Mesenteric fat pad (tissue), 1 donor: ENCODE data around the gene RRAD. TPM values are rescaled to one million over a fixed set of nuclear protein-coding genes. Genes with fewer than 3 reads are reported as not detected.

Experiments
- DNase-seq: peaks from one replicate; pipeline ENCODE4 v3.0.0-alpha.2; 2020; ENCODE audit warnings: low spot score
- total RNA-seq: library from RNA; stranded (reverse); fragmentation: NEBNext Ultra II Directional; extraction: Animal tissue kit (Norgen Biotek cat#: 25700); gene quantifications from one replicate; pipeline ENCODE4 v1.2.1, GENCODE V29; 2021
- donor health status: DM: yes; HTN: yes; CAD: no.

The RRAD gene
- total RNA-seq, 1 donor from 2014 or later = 3.4 TPM

DNA sequence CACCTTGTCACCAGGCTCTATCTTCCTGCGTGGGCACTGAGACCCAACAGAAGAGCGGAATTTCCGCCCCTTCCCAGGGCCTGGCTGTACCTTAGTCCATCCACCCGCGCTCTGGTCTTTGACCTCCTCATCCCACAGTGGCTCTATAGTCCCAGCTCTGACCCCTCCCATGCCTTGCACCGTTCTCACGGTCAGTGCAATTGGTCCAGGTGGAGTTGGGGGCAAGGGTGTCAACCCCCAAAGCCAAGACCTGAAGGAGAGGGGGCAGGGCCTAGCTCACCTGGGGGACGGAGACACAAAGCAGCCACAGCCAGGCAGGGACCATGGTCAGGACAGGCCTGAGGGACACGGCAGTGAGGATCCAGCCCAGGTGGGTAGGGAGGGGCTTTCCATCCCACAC lies 7.6 kb downstream of the RRAD start:
- no peak for DNase-seq

DNA sequence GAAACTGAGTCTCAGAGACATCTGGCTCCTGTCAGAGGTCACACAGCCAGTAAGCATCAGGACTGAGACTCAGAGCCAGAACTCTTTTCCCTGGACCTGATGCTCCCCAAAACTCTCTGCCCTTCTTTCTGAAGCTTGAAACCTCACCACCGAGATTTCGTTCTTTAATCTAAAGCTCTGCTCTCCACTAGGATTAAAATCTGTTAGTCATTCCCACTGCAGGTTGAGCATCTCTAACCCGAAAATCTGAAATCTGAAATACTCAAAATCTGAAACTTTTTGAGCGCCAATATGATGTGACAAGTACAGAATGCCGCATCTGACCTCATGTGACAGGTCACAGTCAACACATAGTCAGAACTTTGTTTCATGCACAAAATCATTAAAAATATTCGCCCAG lies 8.8 kb downstream of the RRAD start:
- no peak for DNase-seq

DNA sequence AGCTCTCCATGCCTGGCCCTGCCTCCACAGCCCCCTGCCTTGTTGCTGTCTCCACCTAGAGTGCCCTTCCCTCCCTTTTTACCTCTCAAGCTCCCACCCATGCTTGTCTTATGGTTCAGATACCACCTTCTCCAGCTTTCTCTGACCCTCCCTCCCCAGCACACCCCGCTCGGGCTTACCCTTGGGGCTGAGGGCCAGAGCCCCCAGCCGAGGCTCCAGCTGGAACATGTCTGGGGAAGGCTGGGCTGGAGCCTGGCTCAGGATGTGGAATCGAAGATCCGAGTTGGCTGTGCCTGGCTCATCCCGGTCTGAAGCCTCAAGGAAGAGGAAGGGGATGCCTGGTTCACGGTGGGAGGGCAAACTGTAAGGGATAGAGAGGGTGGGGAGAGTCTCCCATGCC lies 10.3 kb downstream of the RRAD start:
- DNase-seq = no peak

GRCh38 chr16:66914541-66914940 lies 10.8 kb downstream of the RRAD start:
- DNase-seq = no peak

GRCh38 chr16:66913711-66914110 lies 11.6 kb downstream of the RRAD start:
- no peak for DNase-seq

GRCh38 chr16:66913081-66913480 lies 12.3 kb downstream of the RRAD start:
- no peak for DNase-seq

DNA sequence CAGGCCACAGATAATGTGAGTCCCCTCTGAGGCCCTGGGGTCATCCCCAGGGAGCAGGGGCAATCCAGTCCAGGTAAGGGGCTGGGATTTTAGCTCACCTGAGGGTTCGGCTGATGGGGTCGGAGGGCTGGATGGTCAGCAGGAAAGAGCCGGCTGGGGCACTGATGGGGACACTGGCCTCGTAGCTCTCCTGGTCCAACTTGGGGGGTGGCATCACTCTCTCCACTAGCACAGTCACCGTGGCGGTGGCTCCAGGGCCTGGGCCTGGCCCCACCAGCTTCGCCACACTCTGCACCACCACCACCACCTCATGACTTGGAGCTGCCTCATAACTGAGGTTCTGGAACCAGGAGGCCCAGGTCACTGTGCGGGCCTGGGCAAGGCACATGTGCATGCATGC lies 13.5 kb downstream of the RRAD start:
- no peak for DNase-seq

- no peak for DNase-seq
Measured at GRCh38 chr16:66911112-66911511, 14.2 kb downstream of the RRAD start.

DNA sequence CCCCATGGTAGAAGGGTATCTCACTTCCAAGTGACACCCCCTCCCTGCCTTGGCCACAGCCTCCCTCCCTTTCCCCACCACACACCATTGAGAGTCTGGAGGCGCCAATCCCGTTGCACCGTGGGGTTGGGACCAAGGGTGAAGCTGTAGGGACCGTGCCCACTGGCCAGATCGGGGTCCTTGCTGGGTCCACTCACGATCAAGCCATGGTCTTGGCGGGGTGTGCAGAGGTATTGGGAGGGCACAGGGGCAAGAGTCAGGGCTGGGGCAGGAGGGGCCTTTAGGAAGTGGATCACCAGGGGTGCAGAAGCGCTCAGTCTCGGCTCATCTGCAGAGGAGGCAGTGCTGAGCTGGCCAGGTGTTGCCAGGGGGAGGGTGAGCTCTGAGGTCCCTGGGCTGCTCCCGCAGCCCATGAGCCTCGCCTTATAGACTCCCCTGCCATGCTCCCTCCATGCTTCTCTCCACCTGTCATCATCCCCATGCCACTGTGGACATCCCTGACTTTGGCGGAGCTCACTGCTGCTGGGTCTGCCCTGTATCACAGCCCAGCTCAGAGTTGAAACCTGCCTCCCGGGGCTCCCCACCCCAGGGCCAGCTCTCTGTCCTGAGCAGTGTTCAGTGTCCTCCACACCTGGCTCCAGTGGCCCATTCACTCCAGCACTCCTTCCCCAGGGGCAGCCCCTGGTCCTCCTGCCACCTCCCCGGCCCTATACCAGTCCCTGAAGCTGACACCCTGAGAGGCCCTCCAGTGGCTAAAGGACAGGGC lies 15.0 kb downstream of the RRAD start:
- DNase-seq = no peak

GRCh38 chr16:66908762-66909559 lies 16.4 kb downstream of the RRAD start:
- DNase-seq = no peak

- no peak for DNase-seq
Measured at GRCh38 chr16:66908116-66908515, 17.2 kb downstream of the RRAD start.

DNA sequence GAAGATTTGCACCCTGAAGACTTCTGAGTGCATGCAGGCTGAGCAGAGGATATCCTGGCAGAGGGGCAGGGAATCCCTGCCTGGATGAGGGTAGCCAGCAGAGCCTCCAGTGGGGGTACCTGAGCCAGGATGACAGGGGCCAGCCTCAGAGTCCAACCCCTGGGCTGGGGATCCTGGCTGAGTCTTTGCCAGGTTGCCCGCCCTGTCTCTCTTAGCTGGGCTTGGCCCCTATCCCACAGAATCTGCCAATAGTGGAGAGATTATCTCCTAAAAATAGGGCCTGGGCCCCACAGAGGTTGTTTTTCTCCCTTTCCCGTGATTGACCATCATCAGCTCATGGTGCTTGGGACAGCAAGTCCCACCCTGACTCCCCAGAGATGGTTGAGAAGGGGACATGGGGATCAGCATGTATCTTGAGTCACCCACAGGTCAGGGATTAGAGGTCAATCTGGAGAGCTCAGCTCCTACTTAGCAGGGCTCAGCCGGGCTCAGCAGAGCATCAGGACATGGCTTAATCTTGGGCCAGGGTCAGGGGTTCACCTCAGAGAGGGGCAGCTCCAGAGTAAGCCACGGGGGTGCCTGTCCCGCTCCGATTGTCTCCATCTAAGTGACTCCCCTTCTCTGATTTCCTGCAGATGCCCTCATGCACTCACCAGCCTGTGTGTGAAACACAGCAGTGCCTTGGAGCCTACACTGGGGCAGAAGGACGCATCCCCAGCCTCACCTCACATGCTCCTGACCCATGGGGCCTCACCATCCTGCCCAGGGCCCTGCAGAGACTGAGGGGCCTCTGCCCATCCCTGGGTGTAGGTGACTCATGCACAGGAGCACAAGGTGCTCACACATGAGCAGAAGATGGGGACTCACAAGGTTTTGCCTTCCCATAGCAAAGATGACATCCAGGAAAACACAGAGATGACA lies 18.2 kb downstream of the RRAD start:
- no peak for DNase-seq

DNA sequence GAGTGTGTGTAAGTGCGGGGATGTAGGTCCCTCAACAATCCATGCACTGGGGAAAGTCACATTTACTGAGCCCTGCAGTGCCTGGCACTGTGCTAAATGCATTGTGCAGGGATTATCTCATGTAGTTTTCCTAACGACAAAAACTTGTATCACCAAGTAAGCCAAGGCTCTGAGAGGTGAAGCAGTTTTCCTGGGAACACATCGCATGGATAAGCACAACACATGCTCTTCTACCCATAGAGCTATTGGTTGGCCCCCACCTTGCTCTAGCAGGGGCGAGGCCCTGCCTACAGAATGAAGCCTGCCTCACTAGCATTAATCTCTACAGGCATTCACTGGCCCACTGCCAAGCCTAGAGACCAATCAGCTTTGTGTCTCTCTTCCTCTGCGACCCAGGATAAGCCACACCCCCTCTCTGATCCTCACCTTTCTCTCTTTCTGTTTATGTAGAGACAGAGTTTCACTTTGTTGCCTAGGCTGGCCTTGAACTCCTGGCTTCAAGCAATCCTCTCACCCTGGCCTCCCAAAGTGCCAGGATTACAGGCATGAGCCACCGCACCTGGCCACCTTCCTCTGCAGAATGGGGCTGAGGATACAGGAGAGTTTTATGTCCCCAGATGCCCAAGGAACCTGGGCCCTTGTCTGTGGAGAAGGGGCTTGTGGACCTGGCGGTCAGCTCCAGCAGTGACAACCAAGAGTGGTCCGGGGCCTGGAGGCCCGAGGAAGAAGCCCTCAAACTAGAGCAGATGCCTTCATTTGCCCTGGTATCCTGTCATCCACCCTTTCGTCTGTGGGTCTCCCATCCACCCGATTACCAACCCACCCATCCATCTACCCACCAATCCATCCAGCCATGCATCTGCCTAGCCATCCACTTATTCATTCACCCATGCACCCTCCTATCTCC lies 19.4 kb downstream of the RRAD start:
- DNase-seq = no peak

DNA sequence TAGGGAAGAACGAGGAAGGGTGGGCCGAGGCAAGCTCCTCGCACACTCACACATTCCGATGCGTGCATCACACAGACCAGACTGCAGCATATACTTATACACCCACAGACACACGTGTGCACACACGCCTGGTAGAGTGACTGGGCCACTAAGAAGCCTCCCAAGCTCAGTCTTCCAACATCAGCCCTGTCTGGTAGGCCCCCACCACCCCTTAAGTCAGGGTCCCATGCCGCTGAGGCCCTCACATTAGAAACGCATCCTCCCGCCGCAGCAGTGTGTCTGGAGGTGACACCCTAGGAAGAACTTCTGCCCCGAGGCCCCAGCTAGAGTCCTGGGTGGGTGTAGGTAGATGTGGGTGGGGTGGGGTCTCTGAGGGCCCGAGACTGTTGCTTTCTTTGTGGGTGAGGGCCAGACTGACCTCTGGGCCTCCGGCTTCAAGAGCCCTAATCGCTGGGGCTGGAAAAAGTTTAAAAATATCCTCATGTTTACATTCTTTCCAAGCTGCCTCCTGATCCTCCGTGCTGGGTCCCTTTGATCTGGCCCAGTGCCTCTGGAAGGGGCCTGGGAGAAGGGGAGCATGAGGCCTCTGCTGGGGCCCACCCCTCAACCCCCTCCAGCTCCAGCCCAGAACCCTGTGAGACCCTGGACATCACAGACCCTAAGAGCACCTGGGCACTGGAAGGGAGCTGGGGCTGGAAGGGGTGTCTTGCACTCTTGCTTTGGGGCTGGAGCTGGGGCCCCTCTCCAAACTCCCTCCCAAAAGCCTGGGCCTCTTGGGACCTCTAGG lies 20.3 kb downstream of the RRAD start:
- DNase-seq = no peak

DNA sequence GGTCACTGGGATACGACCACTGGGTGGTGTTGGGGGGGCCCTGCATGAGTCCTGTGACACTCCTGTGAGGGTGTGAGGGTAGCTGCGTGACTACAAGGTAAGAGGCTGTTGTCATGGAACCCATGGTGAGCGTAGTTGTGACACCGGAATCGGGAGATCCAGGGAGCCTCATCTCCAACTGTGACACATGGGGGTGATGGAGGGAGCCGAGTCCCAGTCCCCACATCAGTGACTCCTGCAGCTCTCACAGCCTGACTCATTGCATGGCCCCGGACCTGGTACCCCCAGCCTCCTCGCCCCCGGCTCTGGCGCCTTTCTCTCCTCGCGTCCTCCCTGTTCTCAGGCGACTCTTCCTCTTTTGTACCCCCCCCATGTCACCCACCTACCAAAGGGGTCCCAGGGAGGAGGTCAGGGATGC lies 20.9 kb downstream of the RRAD start:
- no peak for DNase-seq

- DNase-seq = no peak
Measured at GRCh38 chr16:66903544-66904427, 21.5 kb downstream of the RRAD start.

DNA sequence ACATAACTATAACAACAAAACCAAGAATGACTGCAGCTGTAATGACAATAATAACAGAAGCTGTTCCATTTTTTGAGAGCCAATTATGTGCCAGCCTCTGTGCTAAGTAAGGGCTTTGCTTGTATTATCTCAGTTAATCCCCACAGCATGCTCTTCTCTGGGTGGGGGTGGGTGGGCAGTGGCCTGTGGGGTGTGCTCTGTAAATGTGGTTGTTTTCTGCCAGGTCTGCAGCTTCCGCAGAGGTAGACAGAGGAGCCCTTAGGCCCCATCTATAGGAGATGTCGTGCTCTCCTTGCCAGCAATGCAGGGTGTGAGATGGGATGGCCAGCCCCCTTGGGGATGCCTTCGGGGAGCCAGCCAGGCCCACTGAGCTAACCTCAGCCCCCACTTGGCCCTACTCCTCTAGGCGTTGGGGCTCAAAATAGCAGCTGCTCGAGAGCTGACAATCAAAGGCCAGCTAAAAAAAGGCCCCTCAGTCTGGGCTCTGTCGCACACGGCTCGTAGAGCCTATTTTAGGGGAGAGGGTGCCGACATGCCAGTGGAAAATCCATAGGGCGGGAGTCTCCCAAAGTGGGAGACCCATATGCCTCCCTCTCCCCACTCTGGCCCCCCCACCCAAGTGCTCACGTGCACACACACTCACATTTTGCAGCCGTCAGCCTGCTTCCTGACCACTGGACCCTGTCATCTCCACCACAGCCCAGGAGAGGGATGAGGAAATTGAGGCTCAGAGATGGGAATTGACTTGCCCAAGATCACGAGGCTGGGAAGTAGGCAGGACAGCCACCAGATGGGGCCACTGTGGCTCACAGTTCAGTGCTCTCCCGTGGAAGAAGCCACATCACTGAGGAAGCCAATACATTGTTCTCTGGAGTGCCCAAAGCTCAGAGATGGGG lies 22.4 kb downstream of the RRAD start:
- DNase-seq = no peak

DNA sequence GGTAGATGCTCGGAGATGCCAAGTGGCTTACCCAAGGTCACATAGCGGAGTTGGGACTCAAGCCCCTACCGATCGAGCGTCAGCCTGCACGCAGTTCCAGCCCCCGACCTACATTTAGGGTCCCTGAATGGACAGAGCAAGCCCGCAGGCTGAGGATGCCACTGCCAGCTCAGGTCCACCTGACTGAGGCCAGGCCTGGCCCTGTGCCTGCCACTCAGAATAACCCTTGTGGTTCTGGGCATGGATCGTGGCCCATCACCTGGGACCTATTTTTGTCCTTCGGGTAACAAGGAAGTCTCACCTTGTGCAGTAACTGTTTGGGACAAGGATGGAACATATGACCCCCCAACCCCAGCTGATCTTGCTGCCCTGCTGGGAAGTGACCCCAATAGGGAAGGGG lies 23.7 kb downstream of the RRAD start:
- no peak for DNase-seq
